Activated CD4-positive, alpha-beta T cell treated with anti-CD3 and anti-CD28 coated beads, Interleukin-2, Interleukin-6, amounts not matched to agents 100 ng/mL and 50 ng/mL, durations not matched to agents 16 hours and 8 hours (primary cell): Measurements from ENCODE around the gene DDA1.
A peak's percentile ranks its signal among the peaks of the same experiment; 100 is the strongest.
"Not testable (repeated sequence)": the region's sequence is repeated elsewhere in the genome, so short reads cannot be mapped to it uniquely, and the experiment has no call there.

ENCODE experiments used
- DNase-seq: peaks from one replicate; pipeline ENCODE4 v3.0.0-alpha.2; 2020

The DDA1 gene

DNA sequence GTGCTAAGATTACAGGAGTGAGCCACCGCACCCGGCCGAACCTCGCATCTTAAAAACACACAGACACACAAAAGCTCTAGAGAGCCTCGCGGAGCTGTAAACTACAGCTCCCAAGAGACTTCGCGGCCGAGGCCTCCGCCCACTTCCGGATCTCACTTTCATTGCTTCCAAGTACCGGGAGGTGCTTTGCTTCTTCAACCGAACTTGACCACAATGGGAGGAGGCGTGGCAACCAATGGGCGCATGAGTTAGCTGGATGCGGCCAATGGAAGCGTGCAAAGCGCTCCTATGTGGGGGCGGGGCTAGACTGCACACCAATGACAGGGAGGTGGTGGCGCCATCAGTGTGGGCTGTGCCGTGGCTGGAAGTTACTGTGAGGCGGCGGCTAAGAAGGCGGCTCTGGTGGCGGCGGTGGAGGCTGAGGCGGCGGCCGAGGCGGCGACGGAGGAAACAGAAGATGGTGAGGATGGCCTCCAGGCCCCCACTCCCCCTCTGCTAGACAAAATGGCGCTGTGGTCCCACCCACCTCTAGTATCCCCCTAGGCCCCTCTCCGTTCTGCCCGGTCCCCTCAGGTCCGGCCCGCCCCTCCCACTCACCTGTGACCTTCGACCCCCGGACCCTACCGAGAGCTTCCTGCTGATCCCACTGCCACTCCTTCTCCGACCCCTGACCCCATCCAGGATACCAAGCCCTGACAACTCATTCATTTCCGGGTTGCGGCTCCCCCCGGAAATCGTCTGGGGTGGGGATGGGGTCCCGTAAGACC, at the start of gene DDA1:
TSS of gene DDA1 (plus strand) at position 366 of the 767 bp plus-strand sequence. CDS start at position 458, 92 bp downstream.
- DNase-seq = peak; percentile 100

DNA sequence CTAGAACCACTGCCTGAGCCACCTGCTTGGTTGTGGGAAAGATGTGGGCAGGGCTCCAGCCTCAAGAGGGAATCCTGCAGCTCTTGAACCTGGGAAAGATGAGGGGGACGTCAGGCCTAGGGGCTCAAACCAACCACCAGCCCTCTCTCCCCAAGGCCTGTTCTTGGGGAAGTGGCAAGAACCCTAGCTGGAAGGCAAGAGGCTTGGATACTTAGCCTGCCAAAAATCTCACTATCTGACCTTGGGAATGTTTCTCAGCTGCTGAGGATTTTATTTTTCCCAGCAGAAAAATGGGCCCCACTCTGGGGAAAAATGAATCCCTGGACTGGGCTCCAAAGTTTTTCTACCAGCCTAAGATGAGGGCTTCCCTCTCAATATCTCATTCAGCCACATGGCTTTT, 49.4 kb upstream of the DDA1 start:
- no peak for DNase-seq

DNA sequence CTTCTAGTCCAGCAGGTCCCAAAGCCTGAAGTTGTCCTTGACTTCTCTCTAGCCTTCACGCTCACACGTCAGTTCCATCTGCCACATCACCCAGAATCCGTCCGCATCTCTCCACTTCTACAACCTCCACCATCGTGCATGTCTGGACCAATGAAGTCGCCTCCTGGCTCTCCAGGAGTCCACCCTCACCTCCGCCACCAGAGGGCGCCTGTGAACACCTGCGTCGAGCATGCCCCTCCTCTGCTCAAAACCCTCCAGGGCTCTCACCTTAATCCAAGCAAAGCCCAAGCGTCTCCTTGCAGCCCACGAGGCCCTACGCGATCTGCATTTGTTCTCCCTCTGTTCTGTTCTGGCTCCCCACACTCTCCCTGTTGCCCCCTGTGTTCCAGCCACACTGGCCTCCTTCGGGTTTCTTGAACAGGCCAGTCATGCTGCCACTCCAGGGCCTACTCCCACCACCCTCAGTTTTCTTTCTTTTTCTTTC, 48.5 kb upstream of the DDA1 start:
- DNase-seq = peak; percentile 95

DNA sequence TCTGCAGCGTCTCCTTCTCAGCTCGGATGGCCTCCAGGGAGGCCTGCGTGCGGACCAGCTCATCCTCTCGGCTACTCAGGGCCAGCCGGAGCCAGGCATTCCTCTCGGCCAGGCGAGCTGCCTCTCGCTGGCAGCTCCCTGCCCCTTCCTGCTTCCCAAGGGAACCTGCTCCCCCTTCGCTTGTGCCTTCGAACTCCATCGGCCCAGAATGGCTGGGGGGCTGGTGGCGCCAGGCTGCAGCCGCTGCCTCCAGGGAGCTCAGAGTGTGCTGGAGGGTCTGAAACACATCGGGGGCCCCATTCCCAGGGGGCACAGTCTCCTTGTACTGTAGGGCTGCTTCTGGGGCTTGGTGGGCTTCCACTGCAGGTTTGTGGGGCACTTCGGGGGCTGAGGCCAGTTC, 46.8 kb upstream of the DDA1 start:
- no peak for DNase-seq

DNA sequence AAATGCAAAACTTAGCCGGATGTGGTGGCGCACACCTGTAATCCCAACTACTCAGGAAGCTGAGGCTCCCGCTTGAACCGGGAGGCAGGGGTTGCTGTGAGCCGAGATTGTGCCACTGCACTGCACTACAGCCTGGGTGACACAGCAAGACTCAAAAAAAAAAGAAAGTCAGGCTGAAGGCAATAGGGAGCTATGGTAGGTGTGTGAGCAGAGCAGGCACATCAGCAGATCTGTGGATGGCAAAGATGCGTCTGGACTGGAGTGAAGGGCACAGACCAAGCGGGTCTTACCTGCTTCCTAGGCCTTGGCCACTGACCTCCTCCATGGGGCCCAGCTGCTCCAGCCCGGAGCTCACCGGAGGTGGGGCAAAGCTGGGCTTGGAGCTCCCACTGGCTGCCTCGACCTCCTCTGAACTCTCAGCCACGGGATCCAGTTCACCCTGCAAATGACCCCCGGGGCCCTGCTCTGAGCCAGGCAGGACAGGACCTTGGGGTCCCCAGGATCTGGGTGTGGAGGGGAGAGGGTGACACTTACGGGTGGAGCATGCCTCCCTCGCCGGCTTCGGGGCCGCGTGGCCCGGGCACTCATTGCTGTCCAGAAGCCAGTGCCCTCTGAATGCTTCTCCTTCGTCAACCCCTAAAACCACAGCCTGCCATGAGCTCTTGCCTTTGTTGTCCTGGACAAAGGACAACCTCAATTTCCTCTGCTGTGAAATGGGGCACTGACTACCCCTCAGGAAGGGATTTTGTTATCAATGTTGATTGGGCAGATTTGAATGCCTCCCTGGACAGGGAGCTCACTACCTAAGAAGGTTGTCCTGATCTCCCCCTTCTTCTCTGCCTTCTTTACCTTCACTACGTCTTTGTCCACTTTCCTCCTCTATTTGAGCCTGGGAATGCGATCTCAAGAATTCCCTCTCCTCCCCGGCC, 45.4 kb upstream of the DDA1 start:
- no peak for DNase-seq

DNA sequence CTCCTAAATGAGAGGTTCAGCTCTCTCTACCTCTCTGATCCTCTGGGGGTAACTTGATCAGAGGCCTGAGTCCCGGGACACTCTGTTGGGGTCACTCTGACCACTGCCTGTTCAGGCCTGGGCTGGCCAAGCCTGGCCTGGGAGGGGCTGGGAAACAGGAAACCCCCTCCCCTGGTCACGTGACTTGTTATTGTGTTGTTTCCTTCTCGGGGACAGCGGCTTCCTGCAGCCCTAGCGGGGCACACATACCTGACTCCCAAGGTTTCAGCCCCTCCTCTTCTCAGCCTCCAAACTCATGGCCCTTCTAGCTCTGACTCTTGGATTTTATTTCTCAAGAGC, 44.8 kb upstream of the DDA1 start, which contains the start of gene USHBP1:
TSS of gene USHBP1 (minus strand) at position 105 of the 339 bp plus-strand sequence. CDS start 446 bp downstream, outside the sequence.
- DNase-seq = no peak

DNA sequence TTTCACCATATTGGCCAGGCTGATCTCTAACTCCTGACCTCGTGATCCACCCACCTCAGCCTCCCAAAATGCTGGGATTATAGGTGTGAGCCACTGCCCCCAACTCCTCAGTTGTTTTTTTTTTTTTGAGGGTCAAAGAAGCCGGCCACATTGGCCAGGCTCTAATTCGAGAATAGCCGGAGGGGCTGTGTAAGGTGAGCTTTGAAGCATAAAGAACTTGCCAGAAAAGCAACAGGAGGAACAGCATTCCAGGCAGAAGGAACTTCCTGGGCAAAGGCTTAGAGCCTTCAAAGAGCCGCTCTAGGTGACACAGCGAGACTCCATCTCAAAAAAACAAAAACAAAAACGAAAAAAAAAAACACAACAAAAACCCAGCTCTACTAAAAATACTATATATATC, 43.3 kb upstream of the DDA1 start:
- no peak for DNase-seq

DNA sequence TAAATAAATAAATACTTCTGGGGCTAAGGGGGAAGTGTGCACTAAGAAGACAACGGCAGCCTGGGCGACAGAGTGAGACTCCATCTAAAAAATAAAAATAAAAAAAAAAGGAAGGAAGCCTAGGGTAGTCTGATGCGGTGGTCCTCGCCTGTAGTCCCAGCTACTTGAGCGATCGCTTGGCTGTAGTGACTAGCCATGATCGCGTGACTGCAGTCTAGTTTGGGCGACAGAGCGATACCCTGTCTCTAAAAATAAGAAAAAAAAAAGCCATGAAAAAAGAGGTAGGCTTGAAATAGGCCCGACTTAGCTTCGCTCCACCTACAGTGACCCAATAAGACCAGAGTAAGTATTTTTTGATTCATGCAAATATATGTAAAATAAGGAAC, 42.8 kb upstream of the DDA1 start:
- DNase-seq = no peak

DNA sequence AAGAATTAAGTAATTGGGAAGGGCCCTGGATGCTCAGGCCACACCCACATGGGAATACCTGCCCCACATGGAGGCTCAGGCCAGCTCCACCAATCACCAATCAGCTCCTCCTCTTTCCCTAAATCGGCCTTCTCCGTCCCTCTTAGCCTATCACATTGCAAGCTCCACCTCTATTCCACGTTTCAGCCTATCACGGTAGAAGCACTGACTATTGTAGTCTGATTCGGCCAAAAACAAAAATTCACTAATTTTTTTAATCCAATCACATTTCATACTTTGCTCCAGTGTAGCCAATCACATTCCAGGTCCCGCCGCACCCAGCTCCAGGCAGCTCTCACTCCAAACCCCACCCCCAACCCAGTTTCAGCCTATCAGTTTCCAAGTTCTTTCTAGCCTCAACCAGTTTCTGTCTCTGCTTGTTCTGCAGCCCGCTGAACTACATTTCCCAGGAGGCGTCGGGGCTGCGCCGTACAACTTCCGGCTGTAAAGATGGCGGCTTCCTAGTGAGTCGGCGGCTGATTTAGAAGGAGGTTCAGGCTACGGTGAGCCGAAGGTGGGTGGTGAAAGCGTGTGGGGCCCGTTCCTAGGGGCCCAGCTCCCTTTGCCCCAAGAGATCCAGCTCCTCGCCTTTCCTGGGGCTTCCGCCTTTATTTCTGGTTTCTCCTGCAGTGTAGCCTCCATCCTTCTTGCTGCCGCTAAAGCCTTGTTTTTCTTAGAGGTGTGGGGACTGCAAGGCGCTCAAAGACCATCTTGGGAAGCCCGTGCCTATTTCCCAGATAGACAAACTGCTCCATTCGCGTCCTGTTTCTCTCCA, 42.2 kb upstream of the DDA1 start, which contains the start of gene BABAM1:
TSS of gene BABAM1 (plus strand) at position 469 of the 814 bp plus-strand sequence. CDS start 1,364 bp downstream, outside the sequence.
- peak; percentile 99 for DNase-seq

DNA sequence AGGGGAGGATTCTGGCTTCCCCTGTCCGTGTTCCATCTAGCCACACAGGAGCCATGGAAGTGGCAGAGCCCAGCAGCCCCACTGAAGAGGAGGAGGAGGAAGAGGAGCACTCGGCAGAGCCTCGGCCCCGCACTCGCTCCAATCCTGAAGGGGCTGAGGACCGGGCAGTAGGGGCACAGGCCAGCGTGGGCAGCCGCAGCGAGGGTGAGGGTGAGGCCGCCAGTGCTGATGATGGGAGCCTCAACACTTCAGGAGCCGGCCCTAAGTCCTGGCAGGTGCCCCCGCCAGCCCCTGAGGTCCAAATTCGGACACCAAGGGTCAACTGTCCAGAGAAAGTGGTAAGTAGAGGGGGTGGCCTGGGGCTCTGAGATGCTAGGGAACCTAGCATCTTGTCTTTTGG, 40.6 kb upstream of the DDA1 start:
- DNase-seq = no peak

DNA sequence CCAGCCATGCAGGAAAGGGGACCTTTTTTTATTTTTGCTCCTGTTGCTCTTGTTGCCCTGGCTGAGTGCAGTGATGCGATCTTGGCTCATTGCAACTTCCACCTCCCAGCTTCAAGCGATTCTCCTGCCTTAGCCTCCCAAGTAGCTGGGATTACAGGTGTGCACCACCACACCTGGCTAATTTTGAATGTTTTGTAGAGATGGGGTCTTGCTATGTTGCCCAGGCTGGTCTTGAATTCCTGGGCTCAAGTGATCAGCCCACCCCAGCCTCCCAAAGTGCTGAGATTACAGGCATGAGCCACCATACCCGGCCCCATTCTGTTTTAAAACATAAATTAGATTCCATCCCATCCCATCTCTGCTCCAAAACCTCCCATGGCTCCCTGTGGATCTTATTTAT, 34.5 kb upstream of the DDA1 start:
- not testable (repeated sequence) for DNase-seq

DNA sequence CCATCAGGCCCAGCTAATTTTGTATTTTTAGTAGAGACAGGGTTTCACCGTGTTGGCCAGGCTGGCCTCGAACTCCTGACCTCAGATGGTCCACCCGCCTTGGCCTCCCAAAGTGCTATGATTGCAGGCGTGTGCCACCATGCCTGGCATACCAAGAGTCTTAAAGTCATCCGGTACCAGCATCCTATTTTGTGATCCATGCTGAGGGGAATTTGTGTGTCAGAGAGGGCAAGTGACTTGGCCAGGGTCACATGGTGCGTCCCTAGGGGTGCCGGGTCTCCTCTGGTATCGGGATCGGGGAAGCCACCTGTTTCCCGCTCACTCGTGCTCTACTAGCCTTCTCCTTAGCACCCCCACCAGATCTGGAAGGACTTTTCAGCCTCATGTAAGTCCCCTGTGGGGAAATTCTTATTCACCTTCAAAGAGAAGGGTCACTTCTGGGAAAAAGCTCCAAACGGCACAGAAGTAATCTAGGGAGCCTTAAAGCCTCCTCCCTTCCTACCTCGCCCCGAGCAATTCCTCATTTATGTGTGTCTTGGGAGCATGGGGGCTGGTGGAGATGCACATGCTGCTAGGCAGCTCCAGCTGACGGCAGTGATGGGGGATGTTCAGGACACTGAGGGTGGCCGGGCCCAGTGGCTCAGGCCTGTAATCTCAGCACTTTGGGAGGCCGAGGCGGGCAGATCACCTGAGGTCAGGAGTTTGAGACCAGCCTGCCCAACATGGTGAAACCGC, 33.8 kb upstream of the DDA1 start:
- DNase-seq = no peak

DNA sequence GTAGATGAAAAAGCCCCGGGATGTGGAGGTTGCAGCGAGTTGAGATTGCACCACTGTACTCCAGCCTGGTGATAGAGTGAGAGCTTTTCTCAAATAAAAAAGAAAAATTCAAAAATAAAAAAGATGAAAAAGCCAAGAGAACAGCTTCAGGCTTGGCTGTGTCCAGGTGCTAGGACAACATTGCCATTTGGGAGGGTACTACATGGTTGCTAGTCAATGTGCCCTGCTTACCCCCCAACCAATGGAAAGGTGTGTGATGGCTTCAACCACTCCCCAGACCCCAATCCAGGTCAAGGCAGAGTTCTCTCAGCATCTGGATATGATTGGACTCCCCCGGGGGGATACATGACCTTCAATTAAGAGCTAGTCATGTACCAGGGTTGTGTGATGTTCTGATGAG, 29.9 kb upstream of the DDA1 start:
- DNase-seq = no peak

DNA sequence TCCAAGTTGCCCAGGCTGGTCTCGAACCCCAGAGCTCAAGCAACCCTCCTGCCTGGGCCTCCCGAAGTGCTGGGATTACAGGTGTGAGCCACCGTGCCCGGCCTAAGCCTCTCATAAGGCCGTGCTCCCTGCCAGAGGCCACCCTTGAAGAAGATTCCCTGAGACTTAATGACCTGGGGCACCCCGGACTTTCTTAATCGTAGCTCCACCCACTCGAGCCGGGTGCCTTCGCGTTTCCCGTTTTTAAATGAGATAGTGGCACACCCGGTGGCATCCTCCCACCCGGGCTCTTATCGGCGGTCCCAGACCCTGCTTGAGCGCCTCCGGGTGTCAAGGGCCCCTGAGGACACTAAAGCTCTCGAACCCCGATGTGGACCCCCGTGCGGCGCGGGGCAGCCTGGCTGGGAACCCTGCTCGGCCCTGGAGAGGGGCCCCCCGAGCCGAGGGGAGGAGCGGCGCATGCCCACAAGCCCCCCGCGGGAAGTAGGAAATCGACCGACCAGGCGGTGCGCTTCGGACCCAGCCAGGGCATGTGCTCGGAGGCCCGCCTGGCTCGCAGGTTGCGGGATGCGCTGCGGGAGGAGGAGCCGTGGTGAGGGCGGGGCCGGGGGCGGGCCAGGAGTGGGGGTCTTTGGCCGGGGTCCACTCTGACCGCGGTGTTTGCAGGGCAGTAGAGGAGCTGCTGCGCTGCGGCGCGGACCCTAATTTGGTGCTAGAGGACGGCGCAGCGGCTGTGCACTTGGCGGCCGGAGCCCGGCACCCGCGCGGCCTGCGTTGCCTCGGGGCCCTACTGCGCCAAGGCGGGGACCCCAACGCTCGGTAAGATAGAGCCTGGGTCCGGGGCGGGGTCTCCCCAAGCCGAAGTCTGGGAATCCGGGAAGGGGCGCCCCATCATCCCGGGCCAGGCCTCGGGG, 27.7 kb upstream of the DDA1 start, which contains the start of gene ANKLE1:
TSS of gene ANKLE1 (plus strand) at position 511 of the 914 bp plus-strand sequence. CDS start at position 531, 20 bp downstream.
- peak; percentile 41 for DNase-seq

DNA sequence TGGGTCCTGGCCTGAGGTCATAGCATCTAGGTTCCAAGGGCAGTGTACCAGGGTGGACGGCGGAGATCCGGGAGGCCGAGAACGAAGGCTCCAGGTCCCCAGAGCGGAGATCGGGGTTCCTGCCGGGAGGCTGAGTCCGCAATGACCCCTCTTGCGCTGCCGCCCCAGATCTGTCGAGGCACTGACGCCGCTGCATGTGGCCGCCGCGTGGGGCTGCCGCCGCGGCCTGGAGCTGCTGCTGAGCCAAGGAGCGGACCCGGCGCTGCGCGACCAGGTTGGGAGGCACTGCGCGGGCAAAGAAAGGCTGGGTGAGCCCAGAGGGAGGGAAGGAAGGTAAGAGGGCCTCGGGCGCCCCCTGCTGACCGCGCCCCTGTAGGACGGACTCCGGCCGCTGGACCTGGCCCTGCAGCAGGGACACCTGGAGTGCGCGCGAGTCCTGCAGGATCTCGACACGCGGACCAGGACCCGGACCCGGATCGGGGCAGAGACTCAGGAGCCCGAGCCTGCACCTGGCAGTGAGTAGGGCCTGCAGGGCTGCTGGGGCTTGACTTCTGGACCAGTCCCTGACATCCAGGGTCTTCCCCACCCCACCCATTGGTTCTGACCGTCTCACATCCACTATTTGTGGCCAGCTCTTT, 26.8 kb upstream of the DDA1 start:
- DNase-seq = peak; percentile 87

DNA sequence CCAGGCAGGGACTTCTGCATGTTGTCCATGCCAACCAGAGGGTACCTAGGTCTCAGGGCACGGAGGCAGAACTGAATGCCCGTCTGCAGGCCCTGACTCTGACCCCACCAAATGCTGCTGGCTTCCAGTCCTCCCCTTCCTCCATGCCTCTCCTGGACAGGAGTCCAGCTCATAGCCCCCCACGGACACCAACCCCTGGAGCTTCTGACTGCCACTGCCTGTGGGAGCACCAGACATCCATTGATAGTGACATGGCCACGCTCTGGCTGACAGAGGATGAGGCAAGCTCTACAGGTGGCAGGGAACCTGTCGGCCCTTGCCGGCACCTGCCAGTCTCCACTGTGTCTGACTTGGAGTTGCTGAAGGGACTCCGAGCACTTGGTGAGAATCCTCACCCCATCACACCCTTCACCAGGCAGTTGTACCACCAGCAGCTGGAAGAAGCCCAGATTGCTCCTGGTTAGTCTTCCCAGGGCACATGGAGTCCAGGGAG, 25.8 kb upstream of the DDA1 start:
- DNase-seq = no peak

DNA sequence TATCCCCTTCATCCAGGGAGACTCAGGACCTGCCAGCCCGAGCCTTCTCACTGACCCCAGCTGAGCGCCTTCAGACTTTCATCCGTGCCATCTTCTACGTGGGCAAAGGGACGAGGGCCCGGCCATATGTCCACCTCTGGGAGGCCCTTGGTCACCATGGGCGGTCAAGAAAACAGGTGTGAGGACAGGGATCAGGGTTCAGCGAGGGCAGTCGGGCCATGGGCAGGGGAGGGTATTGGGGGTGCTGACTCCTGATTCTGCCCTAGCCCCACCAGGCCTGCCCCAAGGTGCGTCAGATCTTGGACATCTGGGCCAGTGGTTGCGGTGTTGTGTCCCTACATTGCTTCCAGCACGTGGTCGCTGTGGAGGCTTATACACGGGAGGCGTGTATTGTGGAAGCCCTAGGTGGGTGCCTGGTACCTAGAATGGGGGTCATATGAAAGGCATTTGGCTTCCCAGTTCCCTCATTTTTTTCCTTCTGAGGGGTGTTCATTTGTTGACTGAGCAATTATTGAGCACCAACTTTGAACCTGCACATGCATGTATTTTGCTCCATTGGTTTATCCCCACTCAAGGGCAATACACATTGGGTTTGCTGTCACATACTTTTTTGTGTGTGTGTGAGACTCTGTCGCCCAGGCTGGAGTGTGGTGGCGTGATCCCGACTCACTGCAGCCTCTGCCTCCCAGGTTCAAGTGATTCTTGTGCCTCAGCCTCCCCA, 23.8 kb upstream of the DDA1 start:
- DNase-seq = no peak

DNA sequence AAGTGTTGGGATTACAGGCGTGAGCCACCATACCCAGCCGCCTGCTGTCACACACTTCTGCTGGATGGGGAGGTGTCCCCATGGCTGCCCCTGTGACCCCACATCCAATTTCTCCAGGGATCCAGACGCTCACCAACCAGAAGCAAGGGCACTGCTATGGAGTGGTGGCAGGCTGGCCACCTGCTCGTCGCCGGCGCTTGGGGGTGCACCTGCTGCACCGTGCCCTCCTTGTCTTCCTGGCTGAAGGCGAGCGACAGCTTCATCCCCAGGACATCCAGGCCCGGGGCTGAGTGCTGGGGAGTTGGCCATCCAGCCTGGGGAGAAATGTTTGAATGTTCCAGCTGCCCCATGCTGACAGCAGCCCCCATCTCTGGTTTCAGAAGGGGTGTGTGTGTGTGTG, 23.1 kb upstream of the DDA1 start:
- no peak for DNase-seq

DNA sequence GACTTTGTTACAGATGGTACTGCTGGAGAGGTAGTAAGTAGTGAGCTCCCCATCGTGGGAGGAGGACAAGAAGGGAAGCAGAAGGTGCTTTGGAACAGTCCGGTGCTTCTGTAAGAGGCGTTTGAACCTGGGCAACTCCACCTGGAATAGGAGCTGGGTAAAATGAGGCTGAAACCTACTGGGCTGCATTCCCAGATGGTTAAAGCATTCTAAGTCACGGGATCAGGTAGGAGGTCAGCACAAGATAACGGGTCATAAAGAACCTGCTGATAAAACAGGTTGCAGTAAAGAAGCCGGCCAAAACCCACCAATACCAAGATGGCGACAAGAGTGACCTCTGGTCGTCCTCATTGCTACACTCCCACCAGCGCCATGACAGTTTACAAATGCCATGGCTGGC, 22.6 kb upstream of the DDA1 start:
- no peak for DNase-seq
